ENCODE results near the gene SERINC3.

DNA sequence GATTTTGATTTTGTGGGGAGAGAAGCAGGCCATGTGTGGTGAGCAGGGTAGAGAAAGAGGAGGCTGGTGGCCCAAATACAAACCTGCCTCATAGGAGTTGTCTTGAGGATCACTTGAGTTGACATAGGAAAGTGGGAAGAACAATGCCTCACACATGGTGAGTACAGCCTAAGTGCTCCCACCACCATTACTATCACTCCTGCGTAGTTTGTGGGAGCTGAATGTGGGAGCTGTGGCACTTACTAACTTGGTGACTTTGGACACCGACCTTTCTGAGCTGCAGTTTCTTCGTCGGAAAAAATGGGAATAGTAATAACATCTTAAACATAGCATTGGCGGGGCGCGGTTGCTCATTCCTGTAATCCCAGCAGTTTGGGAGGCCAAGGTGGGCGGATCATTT, 25.5 kb upstream of the SERINC3 start:
- TF ChIP-seq CTCF (IDR thresholded peaks at IDR 0.05; ENCODE audit: poor library complexity, severe bottlenecking) (no peak), RAD21 (conservative IDR thresholded peaks at IDR 0.05) (no peak), POLR2AphosphoS5 (IDR thresholded peaks at IDR 0.05) (no peak)

Data from neural cell (in vitro differentiated cells).